ENCODE data around the gene TRIM67. TPM values are rescaled to one million over a fixed set of nuclear protein-coding genes. Genes with fewer than 3 reads are reported as not detected.

Gene TRIM67
- total RNA-seq, 1 donor from 2014 or later: not detected

DNA sequence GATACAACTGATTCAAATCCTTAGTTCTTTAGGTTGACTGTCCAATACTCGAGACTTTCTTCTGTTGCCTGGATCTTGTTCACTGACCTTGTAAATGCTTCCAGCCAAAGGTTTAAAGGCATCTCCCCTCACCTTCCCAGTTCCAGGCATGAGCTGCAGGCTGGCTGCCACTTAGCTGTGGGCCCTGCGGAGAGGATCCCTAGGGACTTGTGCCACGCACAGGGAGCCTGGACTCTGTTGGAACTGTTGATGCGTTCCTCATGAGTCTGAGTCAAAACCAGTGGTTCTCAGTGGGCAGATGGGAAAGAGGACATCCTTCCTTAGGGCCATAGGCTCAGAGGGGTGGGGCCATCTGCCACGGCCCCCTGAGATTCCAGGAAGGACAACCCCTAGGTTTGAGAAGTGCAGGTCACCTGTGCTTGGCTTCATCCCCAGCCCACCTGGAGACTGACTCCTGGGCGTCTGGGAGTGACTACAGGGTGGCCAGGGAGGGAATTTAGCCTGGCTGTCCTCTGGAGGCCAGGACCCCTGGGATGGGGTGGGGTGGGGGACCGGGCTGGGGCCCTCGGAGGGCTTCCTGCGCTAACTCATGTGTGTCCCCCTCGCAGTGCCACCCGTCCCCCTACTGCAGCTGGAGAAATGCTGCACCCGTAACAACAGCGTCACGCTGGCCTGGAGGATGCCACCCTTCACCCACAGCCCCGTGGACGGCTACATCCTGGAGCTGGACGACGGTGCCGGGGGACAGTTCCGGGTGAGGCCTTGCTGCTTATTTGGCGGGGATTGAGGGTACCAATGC lies 41.6 kb downstream of the TRIM67 start:
- no peak for DNase-seq
- no peaks in the 10 kb centered on the region for H3K27me3 ChIP-seq
- no peak for ATAC-seq
- H3K4me1 ChIP-seq: no peaks in the 10 kb centered on the region
- H3K27ac ChIP-seq: no peak overlapping the region
- H3K36me3 ChIP-seq: no peaks in the 10 kb centered on the region
- H3K4me3 ChIP-seq: no peak overlapping the region
- intact Hi-C loops (cut with DNase I): no loop called here
- TF ChIP-seq, protein P1, sequence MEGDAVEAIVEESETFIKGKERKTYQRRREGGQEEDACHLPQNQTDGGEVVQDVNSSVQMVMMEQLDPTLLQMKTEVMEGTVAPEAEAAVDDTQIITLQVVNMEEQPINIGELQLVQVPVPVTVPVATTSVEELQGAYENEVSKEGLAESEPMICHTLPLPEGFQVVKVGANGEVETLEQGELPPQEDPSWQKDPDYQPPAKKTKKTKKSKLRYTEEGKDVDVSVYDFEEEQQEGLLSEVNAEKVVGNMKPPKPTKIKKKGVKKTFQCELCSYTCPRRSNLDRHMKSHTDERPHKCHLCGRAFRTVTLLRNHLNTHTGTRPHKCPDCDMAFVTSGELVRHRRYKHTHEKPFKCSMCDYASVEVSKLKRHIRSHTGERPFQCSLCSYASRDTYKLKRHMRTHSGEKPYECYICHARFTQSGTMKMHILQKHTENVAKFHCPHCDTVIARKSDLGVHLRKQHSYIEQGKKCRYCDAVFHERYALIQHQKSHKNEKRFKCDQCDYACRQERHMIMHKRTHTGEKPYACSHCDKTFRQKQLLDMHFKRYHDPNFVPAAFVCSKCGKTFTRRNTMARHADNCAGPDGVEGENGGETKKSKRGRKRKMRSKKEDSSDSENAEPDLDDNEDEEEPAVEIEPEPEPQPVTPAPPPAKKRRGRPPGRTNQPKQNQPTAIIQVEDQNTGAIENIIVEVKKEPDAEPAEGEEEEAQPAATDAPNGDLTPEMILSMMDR (IDR thresholded peaks at IDR 0.05): no peak
- H3K9me3 ChIP-seq: no peaks in the 10 kb centered on the region

- TF ChIP-seq, protein P1 (IDR thresholded peaks at IDR 0.05): no peak
- H3K9me3 ChIP-seq: no peaks in the 10 kb centered on the region
- H3K27me3 ChIP-seq: no peaks in the 10 kb centered on the region
- no peak overlapping the region for H3K27ac ChIP-seq
- DNase-seq (no peak), ATAC-seq (no peak)
- H3K4me3 ChIP-seq: no peak overlapping the region
- intact Hi-C loops (cut with DNase I): no loop called here
- H3K36me3 ChIP-seq: no peaks in the 10 kb centered on the region
- H3K4me1 ChIP-seq: peaks cover 3% of the 10 kb centered on the region
Observed at GRCh38 chr1:231206856-231207255, 45.0 kb downstream of the TRIM67 start.

DNA sequence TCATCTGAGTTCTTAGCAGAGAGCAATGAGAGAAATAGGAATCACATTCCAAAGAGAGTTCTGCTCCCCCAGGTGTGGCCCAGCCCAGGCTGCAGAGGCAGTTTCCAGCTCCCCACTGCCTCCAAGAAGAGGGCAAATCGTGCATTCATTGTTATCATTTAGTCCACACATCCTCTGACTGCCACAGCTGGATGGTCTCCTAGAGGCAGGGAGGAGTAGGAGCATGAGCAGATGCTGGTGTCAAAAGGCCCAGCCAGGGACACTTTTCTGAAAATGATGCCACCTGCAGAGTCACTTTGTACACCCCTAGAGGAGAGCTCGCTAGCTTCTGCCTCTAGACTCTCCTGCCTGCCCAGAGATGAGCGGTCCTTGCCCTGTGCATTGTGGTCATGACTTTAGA lies 45.6 kb downstream of the TRIM67 start:
- DNase-seq (no peak), ATAC-seq (no peak)
- Histone ChIP-seq H3K27me3 (no peaks in the 10 kb centered on the region), H3K4me3 (no peak overlapping the region), H3K4me1 (peaks cover 3% of the 10 kb centered on the region), H3K36me3 (no peaks in the 10 kb centered on the region), H3K9me3 (no peaks in the 10 kb centered on the region), H3K27ac (no peak overlapping the region)
- TF ChIP-seq, protein P1 (IDR thresholded peaks at IDR 0.05): no peak
- intact Hi-C loops (cut with DNase I): no loop called here

GRCh38 chr1:231208980-231209379 lies 47.1 kb downstream of the TRIM67 start:
- no peaks in the 10 kb centered on the region for H3K9me3 ChIP-seq
- ATAC-seq: no peak
- no peaks in the 10 kb centered on the region for H3K27me3 ChIP-seq
- no peaks in the 10 kb centered on the region for H3K36me3 ChIP-seq
- DNase-seq: no peak
- H3K4me1 ChIP-seq: peaks cover 3% of the 10 kb centered on the region
- TF ChIP-seq, protein P1 (IDR thresholded peaks at IDR 0.05): no peak
- intact Hi-C loops (cut with DNase I): no loop called here
- H3K27ac ChIP-seq: no peak overlapping the region
- no peak overlapping the region for H3K4me3 ChIP-seq

DNA sequence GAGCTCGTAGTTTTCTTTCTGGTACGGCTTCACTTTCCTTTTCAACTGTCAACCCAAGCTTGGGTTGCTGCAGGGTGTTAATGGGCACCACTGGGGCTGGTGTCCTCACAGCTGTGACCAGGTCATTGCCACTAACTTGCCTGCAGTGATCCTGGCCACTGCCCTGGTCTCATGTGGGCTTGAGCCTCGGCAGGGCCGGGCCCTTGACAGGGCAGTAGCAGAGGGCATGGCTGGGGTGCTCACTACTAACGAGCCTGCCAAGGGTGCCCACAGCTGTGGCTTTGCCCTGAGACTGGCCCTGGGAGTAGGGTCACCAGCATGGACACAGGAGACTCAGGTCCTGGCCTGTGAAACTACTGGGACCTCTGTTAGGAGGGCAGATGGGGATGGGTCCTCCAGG lies 47.7 kb downstream of the TRIM67 start:
- DNase-seq (no peak), ATAC-seq (no peak)
- no peaks in the 10 kb centered on the region for H3K36me3 ChIP-seq
- intact Hi-C loops (cut with DNase I): no loop called here
- H3K9me3 ChIP-seq: no peaks in the 10 kb centered on the region
- no peak overlapping the region for H3K27ac ChIP-seq
- no peak overlapping the region for H3K4me3 ChIP-seq
- TF ChIP-seq, protein P1 (IDR thresholded peaks at IDR 0.05): no peak
- peaks cover 3% of the 10 kb centered on the region for H3K4me1 ChIP-seq
- no peaks in the 10 kb centered on the region for H3K27me3 ChIP-seq

Measured in upper lobe of right lung (tissue), 1 donor.